Measurements from ENCODE around the gene CCDC71L. TPM values are rescaled to one million over a fixed set of nuclear protein-coding genes. Genes with fewer than 3 reads are reported as not detected.
A peak's percentile ranks its signal among the peaks of the same experiment; 100 is the strongest.

Gene CCDC71L
- total RNA-seq, 4 donors from 2014 or later, result 9.1 to 30.9 (median 18.8) TPM

- Histone ChIP-seq H3K27ac (no peak overlapping the region), H3K36me3 (no peaks in the 10 kb centered on the region), H3K27me3 (no peaks in the 10 kb centered on the region), H3K4me1 (peaks cover 0 to 4% of the 10 kb centered on the region in 2 donors), H3K9me3 (peaks cover 0 to 1% of the 10 kb centered on the region in 2 donors), H3K4me3 (no peak overlapping the region)
- no peak for DNase-seq
- TF ChIP-seq CTCF (IDR thresholded peaks at IDR 0.05), result no peak
- TF ChIP-seq POLR2A (IDR thresholded peaks at IDR 0.05), result no peak
- intact Hi-C loops (cut with DNase I; ENCODE audit: low total_unique reads), result no loop called here
Observed at GRCh38 chr7:106616708-106617051, 44.3 kb downstream of the CCDC71L start.

- DNase-seq, result no peak
- Histone ChIP-seq H3K4me1 (peaks cover 0 to 4% of the 10 kb centered on the region in 2 donors), H3K4me3 (no peak overlapping the region), H3K36me3 (no peaks in the 10 kb centered on the region), H3K9me3 (no peaks in the 10 kb centered on the region), H3K27me3 (no peaks in the 10 kb centered on the region), H3K27ac (peak overlapping the region; percentile 45 to 68)
- intact Hi-C loops (cut with DNase I; ENCODE audit: low total_unique reads), result no loop called here
- no peak for TF ChIP-seq POLR2A (IDR thresholded peaks at IDR 0.05)
- TF ChIP-seq CTCF (IDR thresholded peaks at IDR 0.05), result no peak
Observed at GRCh38 chr7:106615808-106616707, 44.9 kb downstream of the CCDC71L start.

GRCh38 chr7:106614751-106615150 lies 46.2 kb downstream of the CCDC71L start:
- H3K4me1 ChIP-seq, result peaks cover 0 to 4% of the 10 kb centered on the region in 2 donors
- TF ChIP-seq POLR2A (IDR thresholded peaks at IDR 0.05) (no peak), CTCF (IDR thresholded peaks at IDR 0.05) (no peak)
- intact Hi-C loops (cut with DNase I; ENCODE audit: low total_unique reads), result no loop called here
- H3K27ac ChIP-seq, result peak overlapping the region; percentile 45 to 68
- no peaks in the 10 kb centered on the region for H3K27me3 ChIP-seq
- DNase-seq, result no peak
- no peaks in the 10 kb centered on the region for H3K36me3 ChIP-seq
- H3K4me3 ChIP-seq, result no peak overlapping the region
- H3K9me3 ChIP-seq, result no peaks in the 10 kb centered on the region

- H3K27ac ChIP-seq, result peak overlapping the region; percentile 45 to 68
- H3K36me3 ChIP-seq, result no peaks in the 10 kb centered on the region
- H3K4me1 ChIP-seq, result peaks cover 0 to 4% of the 10 kb centered on the region in 2 donors
- no peak for DNase-seq
- no peak overlapping the region for H3K4me3 ChIP-seq
- intact Hi-C loops (cut with DNase I; ENCODE audit: low total_unique reads), result no loop called here
- TF ChIP-seq CTCF (IDR thresholded peaks at IDR 0.05), result no peak
- TF ChIP-seq POLR2A (IDR thresholded peaks at IDR 0.05), result no peak
- H3K27me3 ChIP-seq, result no peaks in the 10 kb centered on the region
- no peaks in the 10 kb centered on the region for H3K9me3 ChIP-seq
Observed at GRCh38 chr7:106613848-106614560, 47.0 kb downstream of the CCDC71L start.

- H3K4me1 ChIP-seq, result peaks cover 0 to 4% of the 10 kb centered on the region in 2 donors
- TF ChIP-seq CTCF (IDR thresholded peaks at IDR 0.05) (no peak), POLR2A (IDR thresholded peaks at IDR 0.05) (no peak)
- H3K4me3 ChIP-seq, result no peak overlapping the region
- no peak for DNase-seq
- H3K9me3 ChIP-seq, result no peaks in the 10 kb centered on the region
- H3K27me3 ChIP-seq, result no peaks in the 10 kb centered on the region
- H3K27ac ChIP-seq, result no peak overlapping the region
- no peaks in the 10 kb centered on the region for H3K36me3 ChIP-seq
- intact Hi-C loops (cut with DNase I; ENCODE audit: low total_unique reads), result no loop called here
Observed at GRCh38 chr7:106613279-106613678, 47.7 kb downstream of the CCDC71L start.
